GM12878 (cell line): Measurements from ENCODE around the gene WDFY4.

Source experiments
- CHD1 ChIP-seq: IDR thresholded peaks from 2 replicates; pipeline ENCODE4 v1.6.1; 2012; ENCODE audit warnings: low read depth, low read length, improper control_type of control experiment
- CTCF ChIP-seq, 3 experiments: IDR thresholded peaks in 2 of 3; conservative IDR thresholded peaks in 1 of 3; 2 replicates each; pipeline ENCODE4 v1.5.1; 2011; ENCODE audit warnings: low read depth in 3 of 3, low read length in 3 of 3, mild to moderate bottlenecking in 3 of 3, control low read depth in 2 of 3, moderate library complexity in 2 of 3, inconsistent platforms in 1 of 3, mixed read lengths in 1 of 3; ENCODE audit not compliant: control insufficient read depth in 2 of 3, insufficient read depth in 1 of 3; ENCODE audit errors: extremely low read depth in 1 of 3
- POLR2A ChIP-seq: IDR thresholded peaks from 2 replicates; pipeline ENCODE4 v1.6.1; 2011; ENCODE audit warnings: low read depth, mild to moderate bottlenecking, low read length
- POLR2AphosphoS5 ChIP-seq: IDR thresholded peaks from 2 replicates; pipeline ENCODE4 v1.6.1; 2011; ENCODE audit warnings: mild to moderate bottlenecking, low read length, inconsistent platforms
- TARDBP ChIP-seq: IDR thresholded peaks from 2 replicates; pipeline ENCODE4 v1.6.1; 2016; ENCODE audit warnings: borderline replicate concordance

- TF ChIP-seq POLR2A (no peak), TARDBP (no peak), POLR2AphosphoS5 (no peak), CHD1 (no peak), CTCF (IDR thresholded peaks at IDR 0.05 in 2 of 3, conservative IDR thresholded peaks at IDR 0.05 in 1 of 3; ENCODE audit: control insufficient read depth in 2 of 3, extremely low read depth in 1 of 3, insufficient read depth in 1 of 3, low read depth in 3 of 3, low read length in 3 of 3) (no peak)
These were observed 323.4 kb downstream of the WDFY4 start for GRCh38 chr10:49008091-49008490.
